ENCODE measurements around the gene PNKP. TPM values are rescaled to one million over a fixed set of nuclear protein-coding genes. Genes with fewer than 3 reads are reported as not detected.

PNKP gene
- total and polyA plus RNA-seq, 2 of the 8 experiments (the other 6 are each of a cell fraction or from before 2014, with no cell fraction given): 45.8 to 105 TPM

DNA sequence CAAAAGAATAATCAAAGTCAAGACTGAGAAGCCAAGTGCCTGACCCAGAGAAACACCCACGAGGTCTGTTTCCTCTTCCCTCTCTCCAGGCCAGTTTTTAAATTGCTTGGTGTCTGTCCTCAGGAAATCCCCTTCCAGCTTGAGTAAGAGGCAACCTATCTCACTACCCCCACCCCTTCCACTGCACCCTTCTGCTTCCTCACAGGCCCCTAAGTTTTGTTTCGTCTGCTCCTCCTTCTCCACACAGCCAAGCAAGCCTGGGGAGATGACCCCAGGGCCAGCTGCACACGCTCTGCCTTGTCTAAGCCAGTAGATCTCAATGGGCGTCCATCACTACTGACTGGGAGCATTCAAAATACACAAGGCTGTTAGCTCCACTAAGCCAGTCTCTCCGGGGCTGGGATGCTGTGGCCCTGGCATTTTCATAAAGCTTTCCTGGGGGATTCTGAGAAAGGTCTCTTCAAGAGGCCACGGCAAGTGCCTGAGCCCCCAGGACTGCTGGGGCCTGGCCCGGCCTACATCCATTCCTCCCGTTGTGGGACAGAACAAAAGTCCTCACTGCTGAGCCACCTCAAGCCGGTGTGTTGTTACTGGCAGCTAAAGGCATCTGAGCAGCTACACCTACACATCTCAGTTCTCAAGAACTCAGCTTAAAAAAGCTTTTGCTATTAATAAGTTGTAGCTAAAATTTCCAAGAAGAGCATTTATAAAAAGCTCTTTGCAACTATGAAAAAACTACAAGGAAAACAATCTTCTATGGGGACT lies 44.2 kb upstream of the PNKP start (continued):
- TF ChIP-seq POLR2A (IDR thresholded peaks at IDR 0.05; ENCODE audit: control extremely low read depth in 1 of 2, low read depth in 2 of 2, low read length in 2 of 2): peak in 1 of 2 experiments; percentile 68; a peak in 1 of 3 replicates
- TF ChIP-seq, protein P1, sequence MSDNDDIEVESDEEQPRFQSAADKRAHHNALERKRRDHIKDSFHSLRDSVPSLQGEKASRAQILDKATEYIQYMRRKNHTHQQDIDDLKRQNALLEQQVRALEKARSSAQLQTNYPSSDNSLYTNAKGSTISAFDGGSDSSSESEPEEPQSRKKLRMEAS (IDR thresholded peaks at IDR 0.05): no peak
- TF ChIP-seq CEBPB (IDR thresholded peaks at IDR 0.05; ENCODE audit: low read depth, low read length): no peak
- TF ChIP-seq TAF7 (optimal IDR thresholded peaks at IDR 0.05; ENCODE audit: borderline replicate concordance, low read depth, low read length): no peak
- TF ChIP-seq TAF1 (IDR thresholded peaks at IDR 0.05; ENCODE audit: low read depth, low read length): no peak

Measured in H1 (cell line).